Body of pancreas (tissue), 4 donors: Measurements from ENCODE around the gene DNM2.

Source experiments
- POLR2A ChIP-seq, 3 donors: fragments of 450-650 bp; IDR thresholded peaks; one replicate each; pipeline ENCODE4 v1.6.1; 2016; ENCODE audit warnings: antibody characterized with exemption in 3 of 3, mild to moderate bottlenecking in 2 of 3
- TF ChIP-seq, protein P1 (sequence below), 7 experiments: fragments of 450-650 bp in 4 of 7; fragments of 200-600 bp in 3 of 7; sonication (generic) in 3 of 7; IDR thresholded peaks; one replicate each; pipeline ENCODE4 v1.5.1; 2016 to 2019; ENCODE audit warnings: antibody characterized with exemption in 7 of 7

DNA sequence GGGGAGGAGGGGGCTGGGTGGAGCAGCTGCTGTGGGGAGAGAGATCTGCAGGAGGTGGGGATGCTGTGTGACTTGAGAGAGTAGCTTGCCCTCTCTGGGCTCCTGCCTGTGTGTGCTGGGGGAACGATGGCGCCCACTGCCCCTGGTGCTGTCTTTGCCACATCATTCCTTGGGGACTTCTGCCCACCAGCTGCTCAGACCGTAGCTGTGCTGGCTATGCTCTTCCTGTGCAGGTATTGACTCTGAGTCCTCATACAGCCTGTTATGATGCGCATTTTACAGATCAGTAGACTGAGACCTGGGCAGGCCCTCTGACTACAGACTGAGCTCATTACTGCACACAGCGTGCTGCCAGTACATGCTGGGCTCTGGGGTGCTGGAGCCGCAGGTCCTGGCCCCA is 51.1 kb downstream of the DNM2 start:
- TF ChIP-seq, protein P1, sequence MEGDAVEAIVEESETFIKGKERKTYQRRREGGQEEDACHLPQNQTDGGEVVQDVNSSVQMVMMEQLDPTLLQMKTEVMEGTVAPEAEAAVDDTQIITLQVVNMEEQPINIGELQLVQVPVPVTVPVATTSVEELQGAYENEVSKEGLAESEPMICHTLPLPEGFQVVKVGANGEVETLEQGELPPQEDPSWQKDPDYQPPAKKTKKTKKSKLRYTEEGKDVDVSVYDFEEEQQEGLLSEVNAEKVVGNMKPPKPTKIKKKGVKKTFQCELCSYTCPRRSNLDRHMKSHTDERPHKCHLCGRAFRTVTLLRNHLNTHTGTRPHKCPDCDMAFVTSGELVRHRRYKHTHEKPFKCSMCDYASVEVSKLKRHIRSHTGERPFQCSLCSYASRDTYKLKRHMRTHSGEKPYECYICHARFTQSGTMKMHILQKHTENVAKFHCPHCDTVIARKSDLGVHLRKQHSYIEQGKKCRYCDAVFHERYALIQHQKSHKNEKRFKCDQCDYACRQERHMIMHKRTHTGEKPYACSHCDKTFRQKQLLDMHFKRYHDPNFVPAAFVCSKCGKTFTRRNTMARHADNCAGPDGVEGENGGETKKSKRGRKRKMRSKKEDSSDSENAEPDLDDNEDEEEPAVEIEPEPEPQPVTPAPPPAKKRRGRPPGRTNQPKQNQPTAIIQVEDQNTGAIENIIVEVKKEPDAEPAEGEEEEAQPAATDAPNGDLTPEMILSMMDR (IDR thresholded peaks at IDR 0.05), result no peak
- TF ChIP-seq POLR2A (IDR thresholded peaks at IDR 0.05), result no peak
